Spleen (tissue), 7 donors: Measurements from ENCODE around the gene CSTF3.

ENCODE experiments used
- CTCF ChIP-seq, 11 experiments: fragments of 200-600 bp in 7 of 11; fragments of 450-650 bp in 4 of 11; sonication (generic) in 4 of 11; IDR thresholded peaks in 8 of 11; conservative IDR thresholded peaks in 3 of 11; 1 replicate in 7 of 11; 2 replicates in 4 of 11; pipeline versions ENCODE4 v1.4.0 to v1.8.0; 2016 to 2021; ENCODE audit warnings: antibody characterized with exemption in 11 of 11, inconsistent platforms in 4 of 11, mild to moderate bottlenecking in 1 of 11
- POLR2A ChIP-seq, 3 donors: fragments of 450-650 bp; IDR thresholded peaks; one replicate each; pipeline ENCODE4 v1.5.1; 2017; ENCODE audit warnings: antibody characterized with exemption in 3 of 3, mild to moderate bottlenecking in 1 of 3
- donor health status: DM: no; HTN: no; CAD: no; lungs with moderate emphysema.
- donor health status: DM: no; HTN: no; CAD: no.
- donor health status: DM: no; HTN: no; CAD: no.

GRCh38 chr11:33068611-33069340 lies 92.5 kb downstream of the CSTF3 start:
- TF ChIP-seq POLR2A (IDR thresholded peaks at IDR 0.05) (no peak), CTCF (IDR thresholded peaks at IDR 0.05 in 8 of 11, conservative IDR thresholded peaks at IDR 0.05 in 3 of 11) (no peak)
